ENCODE data around the gene ZNF19.

Gene ZNF19

GRCh38 chr16:71467810-71468209 is 21.3 kb downstream of the ZNF19 start:
- Histone ChIP-seq H3K4me1 (ENCODE audit: control insufficient read depth, insufficient read depth, low read length, unreplicated experiment) (peaks cover 17% of the 10 kb centered on the region), H3K27ac (ENCODE audit: low read depth, low read length) (no peak overlapping the region), H3K36me3 (ENCODE audit: insufficient read depth, low read length) (no peaks in the 10 kb centered on the region), H3K4me3 (ENCODE audit: low read depth, low read length) (no peak overlapping the region), H3K79me2 (ENCODE audit: control insufficient read depth, insufficient read depth, low read length, unreplicated experiment) (no peaks in the 10 kb centered on the region), H2AFZ (ENCODE audit: low read length, unreplicated experiment) (no peak overlapping the region), H3K27me3 (ENCODE audit: insufficient read depth, low read length) (no peaks in the 10 kb centered on the region)

DNA sequence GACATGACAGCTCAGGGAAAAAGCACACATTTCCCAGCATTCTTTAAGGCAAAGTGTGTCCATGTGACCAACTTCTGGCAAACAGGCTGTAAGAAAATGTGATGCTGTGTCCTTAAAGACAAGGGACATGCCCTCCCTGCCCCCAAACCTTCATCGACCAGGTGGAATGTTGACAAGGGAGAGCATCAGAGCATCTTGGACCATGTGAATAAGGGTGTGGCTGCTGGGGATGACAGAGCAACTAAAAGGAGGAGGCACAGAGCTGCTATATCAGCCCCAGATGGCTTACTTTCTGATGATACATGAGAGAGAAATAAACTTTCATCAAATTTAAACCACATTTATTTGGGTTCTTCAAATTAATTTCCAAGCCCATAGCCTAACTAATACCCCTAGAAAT is 24.9 kb downstream of the ZNF19 start:
- Histone ChIP-seq H3K79me2 (ENCODE audit: control insufficient read depth, insufficient read depth, low read length, unreplicated experiment) (peaks cover 26% of the 10 kb centered on the region), H2AFZ (ENCODE audit: low read length, unreplicated experiment) (no peak overlapping the region), H3K27me3 (ENCODE audit: insufficient read depth, low read length) (no peaks in the 10 kb centered on the region), H3K4me3 (ENCODE audit: low read depth, low read length) (no peak overlapping the region), H3K27ac (ENCODE audit: low read depth, low read length) (no peak overlapping the region), H3K4me1 (ENCODE audit: control insufficient read depth, insufficient read depth, low read length, unreplicated experiment) (peaks cover 14% of the 10 kb centered on the region), H3K36me3 (ENCODE audit: insufficient read depth, low read length) (0 out of 2 replicates have a peak, but pooled peaks cover 4% of the 10 kb centered on the region)

GRCh38 chr16:71461686-71462648 is 27.2 kb downstream of the ZNF19 start, which contains the start of gene ZNF23:
Gene ZNF23 (minus strand): TSS chr16:71462247. CDS start chr16:71456796, 5,451 bp downstream.
- Histone ChIP-seq H2AFZ (ENCODE audit: low read length, unreplicated experiment) (peak within 1 kb of the TSS; percentile 73), H3K36me3 (ENCODE audit: insufficient read depth, low read length) (peaks cover 8% of the 10 kb centered on the region)

DNA sequence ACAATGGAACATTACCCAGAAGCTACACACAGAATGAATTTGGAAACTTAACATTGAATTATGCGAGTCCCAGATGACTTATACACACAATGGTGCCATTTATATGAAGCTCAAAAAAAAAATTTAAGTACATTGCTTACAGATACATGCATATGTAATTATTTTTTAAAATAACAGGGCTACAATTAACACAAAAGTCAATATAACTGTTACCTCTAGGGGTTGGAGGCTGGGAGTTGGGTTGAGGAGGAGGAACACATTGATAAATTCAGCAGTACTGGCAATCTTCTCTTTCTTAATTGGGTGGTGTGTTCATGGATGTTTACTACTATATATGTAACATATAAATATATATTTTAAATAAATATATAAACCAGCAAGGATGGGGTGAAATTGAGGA is 28.2 kb downstream of the ZNF19 start:
- Histone ChIP-seq H3K27ac (ENCODE audit: low read depth, low read length) (peak overlapping the region; percentile 77), H3K4me1 (ENCODE audit: control insufficient read depth, insufficient read depth, low read length, unreplicated experiment) (peaks cover 14% of the 10 kb centered on the region), H3K27me3 (ENCODE audit: insufficient read depth, low read length) (no peaks in the 10 kb centered on the region), H3K4me3 (ENCODE audit: low read depth, low read length) (peak overlapping the region; percentile 89), H3K36me3 (ENCODE audit: insufficient read depth, low read length) (peaks cover 17% of the 10 kb centered on the region), H3K79me2 (ENCODE audit: control insufficient read depth, insufficient read depth, low read length, unreplicated experiment) (peaks cover 48% of the 10 kb centered on the region), H2AFZ (ENCODE audit: low read length, unreplicated experiment) (no peak overlapping the region)

More at GRCh38 chr16:71461686-71462648, 27.2 kb downstream of the ZNF19 start, which contains the start of gene ZNF23:
- peak within 1 kb of the TSS; percentile 77 for H3K27ac ChIP-seq (ENCODE audit: low read depth, low read length)
- no peaks in the 10 kb centered on the region for H3K27me3 ChIP-seq (ENCODE audit: insufficient read depth, low read length)
- peaks cover 14% of the 10 kb centered on the region for H3K4me1 ChIP-seq (ENCODE audit: control insufficient read depth, insufficient read depth, low read length, unreplicated experiment)
- peak within 1 kb of the TSS; percentile 89 for H3K4me3 ChIP-seq (ENCODE audit: low read depth, low read length)
- peaks cover 42% of the 10 kb centered on the region for H3K79me2 ChIP-seq (ENCODE audit: control insufficient read depth, insufficient read depth, low read length, unreplicated experiment)

DNA sequence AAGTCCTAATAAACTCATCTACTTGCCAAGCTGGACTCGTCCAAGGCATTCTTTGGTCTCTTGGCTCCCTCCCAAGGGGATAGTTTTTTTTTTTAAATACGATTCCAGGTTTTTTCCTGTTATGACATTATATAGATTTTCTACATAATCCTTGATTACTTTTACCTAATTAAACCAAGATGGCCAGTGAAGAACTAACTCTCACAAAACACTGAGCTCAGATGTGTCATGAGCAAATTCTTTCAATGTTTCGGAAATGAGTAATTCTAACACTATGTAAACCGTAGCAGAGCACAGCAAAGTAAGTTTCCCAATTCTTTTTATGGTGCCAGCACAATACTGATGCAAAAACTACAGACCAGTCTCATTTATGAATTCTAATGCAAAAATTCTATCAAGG is 28.9 kb downstream of the ZNF19 start:
- Histone ChIP-seq H3K27me3 (ENCODE audit: insufficient read depth, low read length) (no peaks in the 10 kb centered on the region), H3K79me2 (ENCODE audit: control insufficient read depth, insufficient read depth, low read length, unreplicated experiment) (peaks cover 48% of the 10 kb centered on the region), H3K27ac (ENCODE audit: low read depth, low read length) (peak overlapping the region; percentile 77), H3K4me1 (ENCODE audit: control insufficient read depth, insufficient read depth, low read length, unreplicated experiment) (peaks cover 14% of the 10 kb centered on the region), H3K4me3 (ENCODE audit: low read depth, low read length) (peak overlapping the region; percentile 89), H2AFZ (ENCODE audit: low read length, unreplicated experiment) (no peak overlapping the region), H3K36me3 (ENCODE audit: insufficient read depth, low read length) (peaks cover 23% of the 10 kb centered on the region)

DNA sequence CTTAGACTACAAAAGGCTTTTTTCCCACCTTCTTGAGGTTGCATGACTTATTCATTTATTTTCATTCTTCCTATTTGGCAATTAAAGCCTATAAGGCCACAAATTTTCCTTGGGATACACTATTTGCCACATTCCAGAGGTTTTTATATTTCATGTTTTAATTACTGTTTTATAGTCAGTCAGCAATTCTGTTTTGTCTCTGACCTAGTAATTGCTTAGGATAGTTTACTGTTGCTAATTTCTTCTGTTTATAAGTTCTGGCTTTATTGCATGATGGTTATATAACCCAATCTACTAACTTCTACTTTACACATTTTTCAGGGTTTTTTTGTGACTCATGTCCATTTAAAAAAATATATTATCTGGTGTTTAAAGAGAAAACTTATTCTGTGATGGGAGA is 29.6 kb downstream of the ZNF19 start:
- peaks cover 48% of the 10 kb centered on the region for H3K79me2 ChIP-seq (ENCODE audit: control insufficient read depth, insufficient read depth, low read length, unreplicated experiment)
- peaks cover 14% of the 10 kb centered on the region for H3K4me1 ChIP-seq (ENCODE audit: control insufficient read depth, insufficient read depth, low read length, unreplicated experiment)
- H3K27me3 ChIP-seq (ENCODE audit: insufficient read depth, low read length): no peaks in the 10 kb centered on the region
- H3K36me3 ChIP-seq (ENCODE audit: insufficient read depth, low read length): peaks cover 31% of the 10 kb centered on the region
- H3K27ac ChIP-seq (ENCODE audit: low read depth, low read length): peak overlapping the region; percentile 77
- peak overlapping the region; percentile 89; the same call in 1 of the 2 replicates for H3K4me3 ChIP-seq (ENCODE audit: low read depth, low read length)
- H2AFZ ChIP-seq (ENCODE audit: low read length, unreplicated experiment): no peak overlapping the region

DNA sequence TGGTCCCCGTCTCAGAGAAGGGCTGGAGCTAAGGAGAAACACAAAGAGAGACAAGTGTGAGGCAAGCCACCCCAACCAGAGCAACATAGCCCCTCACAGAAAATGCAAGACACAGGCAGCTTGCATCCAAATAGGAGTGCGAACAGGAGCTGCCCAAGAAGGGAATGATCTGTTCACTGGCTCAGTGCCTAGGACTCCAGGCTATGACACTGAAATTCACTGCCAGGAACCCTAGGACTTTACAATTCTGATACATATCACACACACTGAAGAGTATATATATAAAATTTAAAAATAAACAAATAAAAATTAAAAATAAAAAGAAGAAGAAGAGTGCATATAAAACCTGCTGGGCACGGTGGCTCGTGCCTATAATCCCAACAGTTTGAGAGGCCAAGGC is 32.3 kb downstream of the ZNF19 start:
- peaks cover 57% of the 10 kb centered on the region for H3K36me3 ChIP-seq (ENCODE audit: insufficient read depth, low read length)
- H3K4me3 ChIP-seq (ENCODE audit: low read depth, low read length): no peak overlapping the region
- H3K27ac ChIP-seq (ENCODE audit: low read depth, low read length): no peak overlapping the region
- H3K27me3 ChIP-seq (ENCODE audit: insufficient read depth, low read length): no peaks in the 10 kb centered on the region
- no peak overlapping the region for H2AFZ ChIP-seq (ENCODE audit: low read length, unreplicated experiment)
- peaks cover 9% of the 10 kb centered on the region for H3K4me1 ChIP-seq (ENCODE audit: control insufficient read depth, insufficient read depth, low read length, unreplicated experiment)
- peaks cover 46% of the 10 kb centered on the region for H3K79me2 ChIP-seq (ENCODE audit: control insufficient read depth, insufficient read depth, low read length, unreplicated experiment)

- no peak overlapping the region for H3K27ac ChIP-seq (ENCODE audit: low read depth, low read length)
- H3K36me3 ChIP-seq (ENCODE audit: insufficient read depth, low read length): peaks cover 90% of the 10 kb centered on the region
- H3K27me3 ChIP-seq (ENCODE audit: insufficient read depth, low read length): no peaks in the 10 kb centered on the region
- H2AFZ ChIP-seq (ENCODE audit: low read length, unreplicated experiment): no peak overlapping the region
- H3K4me3 ChIP-seq (ENCODE audit: low read depth, low read length): no peak overlapping the region
- H3K79me2 ChIP-seq (ENCODE audit: control insufficient read depth, insufficient read depth, low read length, unreplicated experiment): peaks cover 10% of the 10 kb centered on the region
- no peaks in the 10 kb centered on the region for H3K4me1 ChIP-seq (ENCODE audit: control insufficient read depth, insufficient read depth, low read length, unreplicated experiment)
Measured at GRCh38 chr16:71453036-71453435, 36.1 kb downstream of the ZNF19 start.

GRCh38 chr16:71449020-71449419 is 40.1 kb downstream of the ZNF19 start:
- H3K27me3 ChIP-seq (ENCODE audit: insufficient read depth, low read length): no peaks in the 10 kb centered on the region
- H3K36me3 ChIP-seq (ENCODE audit: insufficient read depth, low read length): peaks cover 75% of the 10 kb centered on the region
- H3K79me2 ChIP-seq (ENCODE audit: control insufficient read depth, insufficient read depth, low read length, unreplicated experiment): no peaks in the 10 kb centered on the region

GRCh38 chr16:71448274-71448866 is 40.8 kb downstream of the ZNF19 start:
- no peaks in the 10 kb centered on the region for H3K79me2 ChIP-seq (ENCODE audit: control insufficient read depth, insufficient read depth, low read length, unreplicated experiment)
- H3K4me3 ChIP-seq (ENCODE audit: low read depth, low read length): no peak overlapping the region
- H3K27me3 ChIP-seq (ENCODE audit: insufficient read depth, low read length): no peaks in the 10 kb centered on the region
- no peak overlapping the region for H2AFZ ChIP-seq (ENCODE audit: low read length, unreplicated experiment)
- H3K36me3 ChIP-seq (ENCODE audit: insufficient read depth, low read length): peaks cover 68% of the 10 kb centered on the region
- no peak overlapping the region for H3K27ac ChIP-seq (ENCODE audit: low read depth, low read length)
- H3K4me1 ChIP-seq (ENCODE audit: control insufficient read depth, insufficient read depth, low read length, unreplicated experiment): no peaks in the 10 kb centered on the region

More at GRCh38 chr16:71449020-71449419, 40.1 kb downstream of the ZNF19 start:
- no peak overlapping the region for H3K27ac ChIP-seq (ENCODE audit: low read depth, low read length)
- H3K4me1 ChIP-seq (ENCODE audit: control insufficient read depth, insufficient read depth, low read length, unreplicated experiment): no peaks in the 10 kb centered on the region
- no peak overlapping the region for H2AFZ ChIP-seq (ENCODE audit: low read length, unreplicated experiment)
- H3K4me3 ChIP-seq (ENCODE audit: low read depth, low read length): no peak overlapping the region

All from ACC112 (cell line).